NCI-H2227 (cell line): ENCODE results near the gene TMEM135.
"Not testable (repeated sequence)": the region's sequence is repeated elsewhere in the genome, so short reads cannot be mapped to it uniquely, and the experiment has no call there.

ENCODE experiments used
- DNase-seq: peaks from one replicate; lab custom pipeline; 2025; ENCODE audit not compliant: unreplicated experiment; lab: John Stamatoyannopoulos, UW

TMEM135 gene

GRCh38 chr11:87037450-87038234 is at the start of gene TMEM135:
Gene TMEM135, plus strand, starts transcription at chr11:87037934. Its CDS starts 112 bp downstream, at chr11:87038046.
- peak; percentile 90 for DNase-seq

GRCh38 chr11:86988351-86988881 is 49.3 kb upstream of the TMEM135 start:
- DNase-seq, result no peak

- no peak for DNase-seq
Measured at GRCh38 chr11:86990031-86990430, 47.7 kb upstream of the TMEM135 start.

- DNase-seq, result no peak
Measured at GRCh38 chr11:86990515-86990914, 47.2 kb upstream of the TMEM135 start.

- no peak for DNase-seq
Measured at GRCh38 chr11:86991341-86991740, 46.4 kb upstream of the TMEM135 start.

GRCh38 chr11:86992340-86992739 is 45.4 kb upstream of the TMEM135 start:
- DNase-seq, result not testable (repeated sequence)

GRCh38 chr11:86993031-86993430 is 44.7 kb upstream of the TMEM135 start:
- no peak for DNase-seq

GRCh38 chr11:86996953-86997570 is 40.7 kb upstream of the TMEM135 start:
- DNase-seq, result no peak

GRCh38 chr11:86999388-86999787 is 38.3 kb upstream of the TMEM135 start:
- DNase-seq, result no peak

- no peak for DNase-seq
Measured at GRCh38 chr11:86999859-87000753, 37.6 kb upstream of the TMEM135 start.

GRCh38 chr11:87002918-87003317 is 34.8 kb upstream of the TMEM135 start:
- DNase-seq, result no peak

- DNase-seq, result not testable (repeated sequence)
Measured at GRCh38 chr11:87004281-87004680, 33.5 kb upstream of the TMEM135 start.

GRCh38 chr11:87005569-87005921 is 32.2 kb upstream of the TMEM135 start:
- no peak for DNase-seq

GRCh38 chr11:87006035-87006434 is 31.7 kb upstream of the TMEM135 start:
- DNase-seq, result no peak

- DNase-seq, result no peak
Measured at GRCh38 chr11:87007963-87008362, 29.8 kb upstream of the TMEM135 start.

GRCh38 chr11:87012089-87012488 is 25.6 kb upstream of the TMEM135 start:
- no peak for DNase-seq

- DNase-seq, result no peak
Measured at GRCh38 chr11:87012673-87013072, 25.1 kb upstream of the TMEM135 start.

- no peak for DNase-seq
Measured at GRCh38 chr11:87013912-87014825, 23.6 kb upstream of the TMEM135 start.

GRCh38 chr11:87015645-87016044 is 22.1 kb upstream of the TMEM135 start:
- DNase-seq, result no peak

- no peak for DNase-seq
Measured at GRCh38 chr11:87019613-87020271, 18.0 kb upstream of the TMEM135 start.
